HEK293 (cell line): Measurements from ENCODE around the gene DRC7.

Experiments used
- CTCF ChIA-PET: fragments of 350-600 bp; formaldehyde crosslinking; extraction: SDS; loops from one replicate; lab custom pipeline; 2021; ENCODE audit warnings: antibody characterized with exemption; lab: Yijun Ruan, JAX
- POLR2A ChIA-PET: fragments of 300-600 bp; formaldehyde crosslinking; extraction: SDS; loops from one replicate; lab custom pipeline; 2020; ENCODE audit warnings: antibody characterized with exemption, inconsistent platforms; lab: Yijun Ruan, JAX
- H3K27ac ChIP-seq: fragments of 200-500 bp; sonication (Bioruptor generic); 2 replicates; pipeline ENCODE4 v1.5.1; 2014; ENCODE audit warnings: low read depth, low read length, control low read depth, inconsistent platforms; ENCODE audit errors: extremely low read depth
- H3K36me3 ChIP-seq, 2 experiments: fragments of 200-500 bp in 1 of 2; sonication (Bioruptor generic) in 1 of 2; 1 replicate in 1 of 2; 2 replicates in 1 of 2; pipeline ENCODE4 v1.5.1; 2014 to 2017; ENCODE audit warnings: inconsistent platforms in 2 of 2, low read length in 2 of 2; ENCODE audit not compliant: control insufficient read depth in 2 of 2, insufficient read depth in 1 of 2
- H3K4me1 ChIP-seq: fragments of 200-500 bp; sonication (Bioruptor generic); 2 replicates; pipeline ENCODE4 v1.5.1; 2014; ENCODE audit warnings: mild to moderate bottlenecking, low read length, inconsistent platforms; ENCODE audit not compliant: control insufficient read depth, insufficient read depth
- H3K4me3 ChIP-seq: 2 replicates; pipeline ENCODE4 v1.5.1; 2011; ENCODE audit warnings: low read depth, mild to moderate bottlenecking, control low read depth, low read length, moderate library complexity
- H3K9me3 ChIP-seq: fragments of 200-500 bp; sonication (Bioruptor generic); 2 replicates; pipeline ENCODE4 v1.5.1; 2014; ENCODE audit warnings: low read depth, low read length, inconsistent platforms; ENCODE audit not compliant: control insufficient read depth, insufficient read depth
- BCL6B ChIP-seq: fragments of 450-650 bp; formaldehyde crosslinking; IDR thresholded peaks from 2 replicates; pipeline ENCODE4 v1.5.1; 2017; ENCODE audit warnings: missing biosample characterization, missing genetic modification characterization
- INSM2 ChIP-seq: fragments of 450-650 bp; formaldehyde crosslinking; IDR thresholded peaks from 2 replicates; pipeline ENCODE4 v1.5.1; 2016; ENCODE audit warnings: missing biosample characterization, missing genetic modification characterization
- KLF17 ChIP-seq: fragments of 450-650 bp; formaldehyde crosslinking; IDR thresholded peaks from 2 replicates; pipeline ENCODE4 v1.5.1; 2016; ENCODE audit warnings: missing biosample characterization, missing genetic modification characterization
- PRDM10 ChIP-seq: fragments of 450-650 bp; formaldehyde crosslinking; IDR thresholded peaks from 2 replicates; pipeline ENCODE4 v1.5.1; 2016; ENCODE audit warnings: missing biosample characterization, missing genetic modification characterization
- TRIM28 ChIP-seq: IDR thresholded peaks from 2 replicates; pipeline ENCODE4 v1.6.1; 2011; ENCODE audit warnings: low read length, control low read depth, borderline replicate concordance
- ZBTB44 ChIP-seq: fragments of 450-650 bp; IDR thresholded peaks from 2 replicates; pipeline ENCODE4 v1.5.1; 2018; ENCODE audit warnings: missing biosample characterization, mild to moderate bottlenecking, missing genetic modification characterization
- ZBTB48 ChIP-seq: fragments of 450-650 bp; formaldehyde crosslinking; IDR thresholded peaks from 2 replicates; pipeline ENCODE4 v1.5.1; 2016; ENCODE audit warnings: missing biosample characterization, missing genetic modification characterization
- ZBTB49 ChIP-seq: fragments of 450-650 bp; formaldehyde crosslinking; IDR thresholded peaks from 2 replicates; pipeline ENCODE4 v1.5.1; 2016; ENCODE audit warnings: missing biosample characterization, missing genetic modification characterization, low read depth
- ZFHX2 ChIP-seq: fragments of 450-650 bp; formaldehyde crosslinking; conservative IDR thresholded peaks from 2 replicates; pipeline ENCODE4 v1.5.1; 2016; ENCODE audit warnings: missing biosample characterization, missing genetic modification characterization
- ZNF157 ChIP-seq: fragments of 450-650 bp; formaldehyde crosslinking; IDR thresholded peaks from 2 replicates; pipeline ENCODE4 v1.5.1; 2016; ENCODE audit warnings: missing biosample characterization, missing genetic modification characterization
- ZNF169 ChIP-seq: fragments of 450-650 bp; formaldehyde crosslinking; IDR thresholded peaks from 2 replicates; pipeline ENCODE4 v1.5.1; 2016; ENCODE audit warnings: missing biosample characterization, missing genetic modification characterization
- ZNF2 ChIP-seq: fragments of 450-650 bp; formaldehyde crosslinking; IDR thresholded peaks from 2 replicates; pipeline ENCODE4 v1.5.1; 2016; ENCODE audit warnings: missing biosample characterization, missing genetic modification characterization
- ZNF324 ChIP-seq: fragments of 450-650 bp; formaldehyde crosslinking; IDR thresholded peaks from 2 replicates; pipeline ENCODE4 v1.5.1; 2016; ENCODE audit warnings: missing biosample characterization, missing genetic modification characterization
- ZNF335 ChIP-seq: fragments of 450-650 bp; formaldehyde crosslinking; conservative IDR thresholded peaks from 2 replicates; pipeline ENCODE4 v1.5.1; 2016; ENCODE audit warnings: missing biosample characterization, missing genetic modification characterization
- ZNF341 ChIP-seq: fragments of 450-650 bp; formaldehyde crosslinking; IDR thresholded peaks from 2 replicates; pipeline ENCODE4; 2016; ENCODE audit warnings: low read depth, missing biosample characterization, missing genetic modification characterization
- ZNF404 ChIP-seq: fragments of 450-650 bp; formaldehyde crosslinking; IDR thresholded peaks from 2 replicates; pipeline ENCODE4 v1.5.1; 2017; ENCODE audit warnings: missing biosample characterization, missing genetic modification characterization
- ZNF548 ChIP-seq: fragments of 450-650 bp; formaldehyde crosslinking; IDR thresholded peaks from 2 replicates; pipeline ENCODE4 v1.5.1; 2016; ENCODE audit warnings: missing biosample characterization, missing genetic modification characterization
- ZNF560 ChIP-seq: fragments of 450-650 bp; formaldehyde crosslinking; IDR thresholded peaks from 2 replicates; pipeline ENCODE4 v1.5.1; 2017; ENCODE audit warnings: missing biosample characterization, missing genetic modification characterization, borderline replicate concordance
- ZNF785 ChIP-seq: fragments of 450-650 bp; formaldehyde crosslinking; IDR thresholded peaks from 2 replicates; pipeline ENCODE4 v1.5.1; 2016; ENCODE audit warnings: missing biosample characterization, missing genetic modification characterization
- ZNF830 ChIP-seq: fragments of 450-650 bp; IDR thresholded peaks from 2 replicates; pipeline ENCODE4 v1.5.0; 2018; ENCODE audit warnings: missing biosample characterization, missing genetic modification characterization, low read depth, mild to moderate bottlenecking, moderate library complexity
- ZSCAN30 ChIP-seq: fragments of 450-650 bp; IDR thresholded peaks from 2 replicates; pipeline ENCODE4 v1.5.1; 2018; ENCODE audit warnings: missing biosample characterization, mild to moderate bottlenecking, missing genetic modification characterization, moderate library complexity

DRC7 gene

GRCh38 chr16:57735755-57736418, 41.3 kb downstream of the DRC7 start, which contains the start of gene KATNB1 (continued):
- TF ChIP-seq ZSCAN30, result no peak
- no peak for TF ChIP-seq ZNF157 (tag by site-specific recombination)
- no peak for TF ChIP-seq ZNF785
- no peak for TF ChIP-seq ZBTB49 (tag by site-specific recombination)
- no peak for TF ChIP-seq ZNF560 (tag by site-specific recombination)
- peak; percentile 83; the same call in 1 of the 2 replicates for TF ChIP-seq ZBTB48 (tag by site-specific recombination)
- peak; percentile 82 for TF ChIP-seq ZNF335
- TF ChIP-seq ZNF169, result peak; percentile 83
- TF ChIP-seq ZNF404 (tag by site-specific recombination), result no peak
- no peak for TF ChIP-seq ZNF830 (tag by site-specific recombination)
- peak; percentile 74 for TF ChIP-seq ZFHX2 (tag by site-specific recombination)
- TF ChIP-seq ZNF548 (tag by site-specific recombination), result no peak
- TF ChIP-seq, all 188 proteins: peak for 29

GRCh38 chr16:57736419-57737351, 42.1 kb downstream of the DRC7 start:
- POLR2A ChIA-PET, result interaction anchor here (0.9 to 2.7 kb wide), 5 partner anchors 17 to 392 kb away, joined by 3 to 8 read pairs (median 3); partner anchors contain the start of gene CFAP20
- Histone ChIP-seq H3K36me3 (peaks cover 0 to 38% of the 10 kb centered on the region in 2 experiments; a peak in 1 of 3 replicates), H3K4me1 (peaks cover 6% of the 10 kb centered on the region; the same call in 1 of the 2 replicates), H3K9me3 (no peaks in the 10 kb centered on the region), H3K27ac (peak overlapping the region; percentile 59), H3K4me3 (peak overlapping the region; percentile 81)
- CTCF ChIA-PET, result interaction anchor here (0.6 to 1.8 kb wide), 10 partner anchors 9 to 146 kb away, joined by 3 to 11 read pairs (median 4); no protein-coding TSS in a partner anchor
- TF ChIP-seq ZNF785 (0 out of 2 replicates have a peak, but pooled peaks have one; percentile 46), TRIM28 (peak; percentile 37; the same call in 1 of the 2 replicates), INSM2 (tag by site-specific recombination) (peak; percentile 68), BCL6B (no peak), PRDM10 (tag by site-specific recombination) (peak; percentile 59; the same call in 1 of the 2 replicates), KLF17 (tag by site-specific recombination) (0 out of 2 replicates have a peak, but pooled peaks have one; percentile 58), ZNF2 (peak; percentile 87), ZNF341 (tag by site-specific recombination) (peak; percentile 26; the same call in 1 of the 2 replicates), ZNF324 (0 out of 2 replicates have a peak, but pooled peaks have one; percentile 20), ZBTB44 (tag by site-specific recombination) (peak; percentile 97)
